ENCODE data around the gene FAM114A2.
"Not testable (repeated sequence)": the region's sequence is repeated elsewhere in the genome, so short reads cannot be mapped to it uniquely, and the experiment has no call there.

Gene FAM114A2

GRCh38 chr5:154038707-154039457 lies at the start of gene FAM114A2, which contains the start of gene MFAP3:
FAM114A2 (minus strand) TSS chr5:154038910; CDS start chr5:154034953, 3,957 bp downstream.
MFAP3 (plus strand) TSS chr5:154038967; CDS start chr5:154049723, 10,756 bp downstream.
- DNase-seq = peak; percentile 3

GRCh38 chr5:154087260-154087659 lies 48.5 kb upstream of the FAM114A2 start:
- DNase-seq = peak; percentile 6

- no peak for DNase-seq
Observed at GRCh38 chr5:154086641-154087040, 47.9 kb upstream of the FAM114A2 start.

- no peak for DNase-seq
Observed at GRCh38 chr5:154086146-154086545, 47.4 kb upstream of the FAM114A2 start.

GRCh38 chr5:154084062-154084639 lies 45.4 kb upstream of the FAM114A2 start:
- DNase-seq = no peak

GRCh38 chr5:154081246-154081645 lies 42.5 kb upstream of the FAM114A2 start:
- no peak for DNase-seq

GRCh38 chr5:154078272-154078671 lies 39.6 kb upstream of the FAM114A2 start:
- DNase-seq = peak; percentile 31

- no peak for DNase-seq
Observed at GRCh38 chr5:154077696-154078095, 39.0 kb upstream of the FAM114A2 start.

GRCh38 chr5:154076240-154076922 lies 37.7 kb upstream of the FAM114A2 start:
- DNase-seq = no peak

- peak; percentile 6 for DNase-seq
Observed at GRCh38 chr5:154072414-154073171, 33.9 kb upstream of the FAM114A2 start.

GRCh38 chr5:154071799-154072413 lies 33.2 kb upstream of the FAM114A2 start:
- no peak for DNase-seq

- DNase-seq = not testable (repeated sequence)
Observed at GRCh38 chr5:154069854-154070253, 31.1 kb upstream of the FAM114A2 start.

GRCh38 chr5:154065971-154066370 lies 27.3 kb upstream of the FAM114A2 start:
- DNase-seq = no peak

- no peak for DNase-seq
Observed at GRCh38 chr5:154063372-154063771, 24.7 kb upstream of the FAM114A2 start.

- no peak for DNase-seq
Observed at GRCh38 chr5:154060606-154061005, 21.9 kb upstream of the FAM114A2 start.

GRCh38 chr5:154059583-154059982 lies 20.9 kb upstream of the FAM114A2 start:
- no peak for DNase-seq

- no peak for DNase-seq
Observed at GRCh38 chr5:154059039-154059430, 20.3 kb upstream of the FAM114A2 start.

GRCh38 chr5:154058055-154059038 lies 19.6 kb upstream of the FAM114A2 start:
- peak; percentile 8 for DNase-seq

GRCh38 chr5:154055201-154055600 lies 16.5 kb upstream of the FAM114A2 start:
- DNase-seq = no peak

GRCh38 chr5:154053468-154053867 lies 14.8 kb upstream of the FAM114A2 start:
- DNase-seq = no peak

- DNase-seq = no peak
Observed at GRCh38 chr5:154049636-154050035, 10.9 kb upstream of the FAM114A2 start.
